SK-N-SH treated with all-trans-retinoic acid at 6 μM for 48 hours (cell line): ENCODE results near the gene CCDC89.

Experiments used
- ATAC-seq: fragments of 200-7000 bp; cut with Tn5 transposase; 3 replicates; pipeline ENCODE4 v1.9.1; 2020; ENCODE audit warnings: mild to moderate bottlenecking, moderate library complexity
- ARNTL ChIP-seq: fragments of 450-650 bp; formaldehyde crosslinking; IDR thresholded peaks from 2 replicates; pipeline ENCODE4 v1.5.0; 2020; ENCODE audit warnings: low read depth, mild to moderate bottlenecking, moderate library complexity, borderline replicate concordance
- BACH2 ChIP-seq: fragments of 250-450 bp; sonication (Bioruptor Pico); IDR thresholded peaks from 2 replicates; pipeline ENCODE4 v1.9.0; 2021; ENCODE audit warnings: mild to moderate bottlenecking, borderline replicate concordance
- CREB5 ChIP-seq: fragments of 250-450 bp; sonication (Bioruptor Pico); IDR thresholded peaks from 2 replicates; pipeline ENCODE4 v1.5.1; 2020; ENCODE audit warnings: low read depth, mild to moderate bottlenecking, moderate library complexity
- CSDC2 ChIP-seq: fragments of 250-450 bp; sonication (Bioruptor Pico); IDR thresholded peaks from 2 replicates; pipeline ENCODE4 v1.5.0; 2020; ENCODE audit warnings: mild to moderate bottlenecking, moderate library complexity
- ESRRG ChIP-seq: fragments of 250-450 bp; sonication (Bioruptor Pico); IDR thresholded peaks from 2 replicates; pipeline ENCODE4 v1.6.1; 2021; ENCODE audit warnings: mild to moderate bottlenecking
- GLIS3 ChIP-seq: fragments of 250-450 bp; sonication (Bioruptor Pico); IDR thresholded peaks from 2 replicates; pipeline ENCODE4 v1.5.0; 2020; ENCODE audit warnings: mild to moderate bottlenecking, moderate library complexity
- ISL1 ChIP-seq: fragments of 250-450 bp; sonication (Bioruptor Pico); IDR thresholded peaks from 2 replicates; pipeline ENCODE4 v2.1.2; 2022; ENCODE audit warnings: mild to moderate bottlenecking, moderate library complexity
- OSR1 ChIP-seq: fragments of 250-450 bp; sonication (Bioruptor Pico); IDR thresholded peaks from 2 replicates; pipeline ENCODE4 v1.8.0; 2022; ENCODE audit warnings: moderate library complexity, mild to moderate bottlenecking, inconsistent platforms
- PPARA ChIP-seq: fragments of 250-450 bp; sonication (Bioruptor Pico); IDR thresholded peaks from 2 replicates; pipeline ENCODE4 v1.5.0; 2020; ENCODE audit warnings: mild to moderate bottlenecking, borderline replicate concordance
- RARB ChIP-seq: fragments of 250-450 bp; sonication (Bioruptor Pico); IDR thresholded peaks from 2 replicates; pipeline ENCODE4 v1.8.0; 2021; ENCODE audit warnings: mild to moderate bottlenecking, moderate library complexity
- SNAI2 ChIP-seq: fragments of 250-450 bp; sonication (Bioruptor Pico); IDR thresholded peaks from 2 replicates; pipeline ENCODE4 v1.5.0; 2020; ENCODE audit warnings: mild to moderate bottlenecking, moderate library complexity
- TCF4 ChIP-seq: fragments of 250-450 bp; sonication (Bioruptor Pico); IDR thresholded peaks from 2 replicates; pipeline ENCODE4 v1.8.0; 2021; ENCODE audit warnings: mild to moderate bottlenecking, moderate library complexity, borderline replicate concordance
- TOX ChIP-seq: fragments of 250-450 bp; sonication (Bioruptor Pico); IDR thresholded peaks from 2 replicates; pipeline ENCODE4 v1.8.0; 2021; ENCODE audit warnings: mild to moderate bottlenecking, moderate library complexity, borderline replicate concordance
- ZC3H10 ChIP-seq: fragments of 250-450 bp; sonication (Bioruptor Pico); IDR thresholded peaks from 2 replicates; pipeline ENCODE4 v1.5.1; 2021; ENCODE audit warnings: mild to moderate bottlenecking, moderate library complexity
- ZFP30 ChIP-seq: fragments of 450-650 bp; formaldehyde crosslinking; IDR thresholded peaks from 2 replicates; pipeline ENCODE4 v1.5.0; 2022; ENCODE audit warnings: mild to moderate bottlenecking, moderate library complexity
- ZNF565 ChIP-seq: fragments of 450-650 bp; formaldehyde crosslinking; conservative IDR thresholded peaks from 2 replicates; pipeline ENCODE4 v1.5.0; 2020; ENCODE audit warnings: low read depth, mild to moderate bottlenecking, moderate library complexity
- ZNF70 ChIP-seq: fragments of 450-650 bp; formaldehyde crosslinking; IDR thresholded peaks from 2 replicates; pipeline ENCODE4 v1.5.0; 2020; ENCODE audit warnings: mild to moderate bottlenecking, moderate library complexity
- ZNF8 ChIP-seq: fragments of 450-650 bp; formaldehyde crosslinking; IDR thresholded peaks from 2 replicates; pipeline ENCODE4 v1.5.0; 2020; ENCODE audit warnings: mild to moderate bottlenecking, moderate library complexity
- TF ChIP-seq, protein P1 (sequence below): fragments of 250-450 bp; sonication (Bioruptor Pico); IDR thresholded peaks from 2 replicates; pipeline ENCODE4 v1.8.0; 2020; ENCODE audit warnings: mild to moderate bottlenecking, moderate library complexity, borderline replicate concordance
- TF ChIP-seq, protein P2 (sequence below): fragments of 250-450 bp; sonication (Bioruptor Pico); IDR thresholded peaks from 2 replicates; pipeline ENCODE4 v1.5.1; 2021; ENCODE audit warnings: mild to moderate bottlenecking, moderate library complexity
- TF ChIP-seq, protein P3 (sequence below): fragments of 250-450 bp; sonication (Bioruptor Pico); IDR thresholded peaks from 2 replicates; pipeline ENCODE4 v1.5.0; 2020; ENCODE audit warnings: mild to moderate bottlenecking, moderate library complexity

CCDC89 gene

GRCh38 chr11:85695546-85695945 lies 9.6 kb upstream of the CCDC89 start:
- ATAC-seq = peak; percentile 33; the same call in 2 of the 3 replicates
- TF ChIP-seq TOX (CRISPR knock-in tag) (no peak), ZNF70 (CRISPR knock-in tag) (no peak), PPARA (CRISPR knock-in tag) (no peak)
- TF ChIP-seq, protein P1, sequence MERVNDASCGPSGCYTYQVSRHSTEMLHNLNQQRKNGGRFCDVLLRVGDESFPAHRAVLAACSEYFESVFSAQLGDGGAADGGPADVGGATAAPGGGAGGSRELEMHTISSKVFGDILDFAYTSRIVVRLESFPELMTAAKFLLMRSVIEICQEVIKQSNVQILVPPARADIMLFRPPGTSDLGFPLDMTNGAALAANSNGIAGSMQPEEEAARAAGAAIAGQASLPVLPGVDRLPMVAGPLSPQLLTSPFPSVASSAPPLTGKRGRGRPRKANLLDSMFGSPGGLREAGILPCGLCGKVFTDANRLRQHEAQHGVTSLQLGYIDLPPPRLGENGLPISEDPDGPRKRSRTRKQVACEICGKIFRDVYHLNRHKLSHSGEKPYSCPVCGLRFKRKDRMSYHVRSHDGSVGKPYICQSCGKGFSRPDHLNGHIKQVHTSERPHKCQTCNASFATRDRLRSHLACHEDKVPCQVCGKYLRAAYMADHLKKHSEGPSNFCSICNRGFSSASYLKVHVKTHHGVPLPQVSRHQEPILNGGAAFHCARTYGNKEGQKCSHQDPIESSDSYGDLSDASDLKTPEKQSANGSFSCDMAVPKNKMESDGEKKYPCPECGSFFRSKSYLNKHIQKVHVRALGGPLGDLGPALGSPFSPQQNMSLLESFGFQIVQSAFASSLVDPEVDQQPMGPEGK (CRISPR knock-in tag) = no peak

DNA sequence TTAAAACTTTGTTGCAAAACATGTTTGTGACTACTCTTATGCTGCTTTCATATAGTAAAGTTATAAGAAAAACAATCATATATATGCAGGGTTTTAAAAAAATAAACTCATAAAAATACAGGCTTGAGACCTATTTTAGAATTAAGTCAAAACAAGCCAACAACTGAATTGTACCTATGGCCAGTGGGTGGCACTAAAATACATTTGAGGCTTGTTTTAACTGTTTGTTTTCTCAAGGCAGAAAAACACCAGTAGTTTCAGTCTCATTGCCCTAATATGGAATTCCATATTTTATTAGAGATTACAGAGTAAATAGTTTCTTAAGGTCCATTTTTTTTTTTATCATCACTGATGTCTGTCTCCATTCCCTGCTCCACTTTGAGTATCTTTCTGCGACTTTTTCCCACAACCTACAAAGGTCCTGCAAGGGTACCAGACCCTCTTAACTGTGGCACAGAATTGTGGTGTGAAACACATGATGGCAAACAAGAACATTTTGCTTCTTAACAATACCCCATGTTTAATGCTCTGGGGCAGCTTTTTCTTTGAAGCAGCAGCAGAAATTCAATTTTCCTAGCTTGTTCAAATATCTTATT lies 8.5 kb upstream of the CCDC89 start:
- TF ChIP-seq, protein P1 (CRISPR knock-in tag) = no peak
- TF ChIP-seq ZNF8 (CRISPR knock-in tag) (no peak), ZNF70 (CRISPR knock-in tag) (no peak), ISL1 (no peak), RARB (no peak), TCF4 (no peak), ZFP30 (CRISPR knock-in tag) (no peak), GLIS3 (CRISPR knock-in tag) (no peak), ZC3H10 (CRISPR knock-in tag) (no peak), PPARA (CRISPR knock-in tag) (no peak), ZNF565 (CRISPR knock-in tag) (no peak), OSR1 (no peak), ESRRG (CRISPR knock-in tag) (no peak)
- TF ChIP-seq, protein P2, sequence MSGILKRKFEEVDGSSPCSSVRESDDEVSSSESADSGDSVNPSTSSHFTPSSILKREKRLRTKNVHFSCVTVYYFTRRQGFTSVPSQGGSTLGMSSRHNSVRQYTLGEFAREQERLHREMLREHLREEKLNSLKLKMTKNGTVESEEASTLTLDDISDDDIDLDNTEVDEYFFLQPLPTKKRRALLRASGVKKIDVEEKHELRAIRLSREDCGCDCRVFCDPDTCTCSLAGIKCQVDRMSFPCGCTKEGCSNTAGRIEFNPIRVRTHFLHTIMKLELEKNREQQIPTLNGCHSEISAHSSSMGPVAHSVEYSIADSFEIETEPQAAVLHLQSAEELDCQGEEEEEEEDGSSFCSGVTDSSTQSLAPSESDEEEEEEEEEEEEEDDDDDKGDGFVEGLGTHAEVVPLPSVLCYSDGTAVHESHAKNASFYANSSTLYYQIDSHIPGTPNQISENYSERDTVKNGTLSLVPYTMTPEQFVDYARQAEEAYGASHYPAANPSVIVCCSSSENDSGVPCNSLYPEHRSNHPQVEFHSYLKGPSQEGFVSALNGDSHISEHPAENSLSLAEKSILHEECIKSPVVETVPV (CRISPR knock-in tag) = no peak
- TF ChIP-seq, protein P3, sequence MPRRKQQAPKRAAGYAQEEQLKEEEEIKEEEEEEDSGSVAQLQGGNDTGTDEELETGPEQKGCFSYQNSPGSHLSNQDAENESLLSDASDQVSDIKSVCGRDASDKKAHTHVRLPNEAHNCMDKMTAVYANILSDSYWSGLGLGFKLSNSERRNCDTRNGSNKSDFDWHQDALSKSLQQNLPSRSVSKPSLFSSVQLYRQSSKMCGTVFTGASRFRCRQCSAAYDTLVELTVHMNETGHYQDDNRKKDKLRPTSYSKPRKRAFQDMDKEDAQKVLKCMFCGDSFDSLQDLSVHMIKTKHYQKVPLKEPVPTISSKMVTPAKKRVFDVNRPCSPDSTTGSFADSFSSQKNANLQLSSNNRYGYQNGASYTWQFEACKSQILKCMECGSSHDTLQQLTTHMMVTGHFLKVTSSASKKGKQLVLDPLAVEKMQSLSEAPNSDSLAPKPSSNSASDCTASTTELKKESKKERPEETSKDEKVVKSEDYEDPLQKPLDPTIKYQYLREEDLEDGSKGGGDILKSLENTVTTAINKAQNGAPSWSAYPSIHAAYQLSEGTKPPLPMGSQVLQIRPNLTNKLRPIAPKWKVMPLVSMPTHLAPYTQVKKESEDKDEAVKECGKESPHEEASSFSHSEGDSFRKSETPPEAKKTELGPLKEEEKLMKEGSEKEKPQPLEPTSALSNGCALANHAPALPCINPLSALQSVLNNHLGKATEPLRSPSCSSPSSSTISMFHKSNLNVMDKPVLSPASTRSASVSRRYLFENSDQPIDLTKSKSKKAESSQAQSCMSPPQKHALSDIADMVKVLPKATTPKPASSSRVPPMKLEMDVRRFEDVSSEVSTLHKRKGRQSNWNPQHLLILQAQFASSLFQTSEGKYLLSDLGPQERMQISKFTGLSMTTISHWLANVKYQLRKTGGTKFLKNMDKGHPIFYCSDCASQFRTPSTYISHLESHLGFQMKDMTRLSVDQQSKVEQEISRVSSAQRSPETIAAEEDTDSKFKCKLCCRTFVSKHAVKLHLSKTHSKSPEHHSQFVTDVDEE (CRISPR knock-in tag) = no peak
- ATAC-seq = peak; percentile 88

GRCh38 chr11:85685125-85685819 lies 723 bp downstream of the CCDC89 start:
- TF ChIP-seq SNAI2 (no peak), TOX (CRISPR knock-in tag) (no peak), PPARA (CRISPR knock-in tag) (no peak)
- TF ChIP-seq, all 23 proteins: peak for 0

DNA sequence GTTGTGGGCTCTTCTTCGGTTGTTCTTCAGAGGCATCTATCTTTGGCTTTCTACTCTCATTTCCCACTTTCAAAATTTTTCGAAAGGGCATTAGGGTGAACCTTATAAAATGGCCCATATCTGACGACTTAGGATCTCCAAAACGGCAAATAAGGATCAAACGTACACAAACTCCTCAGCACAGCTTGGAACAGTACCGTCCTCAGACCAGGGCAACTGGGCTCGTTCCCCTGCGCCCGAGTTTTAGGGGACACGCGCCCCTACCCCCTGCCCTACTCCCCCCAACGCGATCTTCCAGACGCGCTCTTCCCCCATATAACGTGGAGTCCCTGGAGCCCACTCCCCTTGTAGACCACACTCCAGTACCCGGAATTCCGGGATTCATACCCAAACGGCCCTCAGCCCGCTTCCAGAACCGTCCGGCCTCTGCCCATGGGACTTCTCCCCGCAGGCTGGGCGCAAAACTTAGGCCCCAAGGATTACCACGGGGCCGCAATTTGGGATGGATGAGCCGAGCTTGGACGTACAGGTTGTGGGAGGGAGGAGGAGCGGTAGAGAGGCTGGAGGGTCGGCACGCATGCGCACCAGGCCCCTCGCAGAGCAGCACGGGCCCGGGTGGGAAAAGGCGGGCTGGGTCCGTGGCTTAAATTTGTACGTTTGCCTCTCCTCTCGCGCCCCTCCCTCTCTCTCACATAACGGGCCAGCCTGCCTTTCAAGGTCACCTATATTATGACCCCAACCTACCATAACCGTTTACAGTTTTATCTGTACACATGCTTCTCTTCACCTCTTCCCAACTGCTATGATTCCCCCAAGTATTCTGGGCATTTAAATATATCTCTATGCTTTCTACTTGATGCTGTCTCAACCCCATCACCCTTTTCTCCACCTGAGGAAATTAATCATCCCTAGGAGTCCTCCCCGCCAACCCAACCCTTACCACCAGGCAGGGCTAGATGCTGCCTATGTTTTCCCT lies 3.4 kb downstream of the CCDC89 start:
- peak; percentile 54 for ATAC-seq
- TF ChIP-seq ARNTL (CRISPR knock-in tag) = no peak
- no peak for TF ChIP-seq ZNF8 (CRISPR knock-in tag)
- TF ChIP-seq ESRRG (CRISPR knock-in tag) = no peak
- TF ChIP-seq OSR1 = no peak
- TF ChIP-seq ISL1 = no peak
- no peak for TF ChIP-seq ZFP30 (CRISPR knock-in tag)
- TF ChIP-seq ZNF565 (CRISPR knock-in tag) = no peak
- no peak for TF ChIP-seq ZC3H10 (CRISPR knock-in tag)
- TF ChIP-seq BACH2 (CRISPR knock-in tag) = no peak
- no peak for TF ChIP-seq CSDC2 (CRISPR knock-in tag)
- TF ChIP-seq RARB = no peak
- no peak for TF ChIP-seq TOX (CRISPR knock-in tag)
- TF ChIP-seq ZNF70 (CRISPR knock-in tag) = no peak
- TF ChIP-seq GLIS3 (CRISPR knock-in tag) = no peak
- TF ChIP-seq CREB5 = no peak
- no peak for TF ChIP-seq SNAI2
- no peak for TF ChIP-seq TCF4

More at GRCh38 chr11:85685125-85685819, 723 bp downstream of the CCDC89 start:
- ATAC-seq = peak; percentile 11
